ENCODE measurements around the gene TSPAN13. TPM values are rescaled to one million over a fixed set of nuclear protein-coding genes. Genes with fewer than 3 reads are reported as not detected.

The TSPAN13 gene
- total and polyA plus RNA-seq, 2 of the 8 experiments (the other 6 are each of a cell fraction or from before 2014, with no cell fraction given), result 15.3 to 28.1 TPM

DNA sequence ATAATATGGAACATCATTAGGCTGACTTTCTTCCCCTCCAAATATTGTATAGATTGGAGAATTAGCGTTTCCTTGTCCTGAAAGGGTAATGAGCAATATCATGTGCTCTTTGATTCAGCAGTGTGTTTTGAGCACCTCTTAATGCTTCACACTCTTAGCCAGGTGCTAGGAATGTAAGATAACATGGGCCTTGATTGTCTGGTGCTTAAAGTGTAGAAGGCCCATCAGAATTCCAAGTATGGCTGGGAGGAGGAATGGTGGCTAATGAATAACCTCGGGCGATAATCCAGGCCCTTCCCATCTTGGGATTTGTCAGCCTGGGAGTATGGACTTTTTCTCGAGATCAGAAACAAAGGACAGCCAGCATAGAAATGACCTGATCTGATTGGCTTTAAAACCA lies 8.6 kb downstream of the TSPAN13 start:
- H3K36me3 ChIP-seq (ENCODE audit: control insufficient read depth in 2 of 4, insufficient read depth in 4 of 4, low read length in 3 of 4), result no peaks in the 10 kb centered on the region
- H4K5ac ChIP-seq (ENCODE audit: insufficient read length, low read depth, low read length), result no peak overlapping the region
- H4K91ac ChIP-seq (replicated peaks; ENCODE audit: insufficient read length, low read length), result no peak overlapping the region
- no peak overlapping the region for H3K14ac ChIP-seq (ENCODE audit: insufficient read length)
- no peak overlapping the region for H3K56ac ChIP-seq (replicated peaks; ENCODE audit: insufficient read length, low read depth, low read length)
- H3K23ac ChIP-seq (ENCODE audit: insufficient read length), result no peak overlapping the region
- H2AK5ac ChIP-seq (ENCODE audit: low read depth, low read length), result no peak overlapping the region
- no peaks in the 10 kb centered on the region for H3K79me1 ChIP-seq (ENCODE audit: low read depth, low read length)
- no peaks in the 10 kb centered on the region for H3K9me3 ChIP-seq (ENCODE audit: insufficient read depth in 2 of 2, low read depth in 1 of 2, low read length in 1 of 2)
- H2BK20ac ChIP-seq (ENCODE audit: low read length), result no peak overlapping the region
- ChIA-PET CTCF (ENCODE audit: partially characterized antibody) (no interaction called here), POLR2A (ENCODE audit: partially characterized antibody) (no interaction called here)
- FAIRE-seq (no peak), DNase-seq (ENCODE audit: low read depth in 1 of 2, low spot score in 2 of 2) (no peak)
- no peak overlapping the region for H2BK5ac ChIP-seq (ENCODE audit: low read depth, low read length)
- H2AFZ ChIP-seq (ENCODE audit: low read length), result no peak overlapping the region
- no peak overlapping the region for H3K4me3 ChIP-seq (ENCODE audit: extremely low read depth in 1 of 4, insufficient read depth in 2 of 4, low read depth in 3 of 4, low read length in 4 of 4)
- no peak overlapping the region for H3K27ac ChIP-seq (ENCODE audit: low read depth, low read length)
- no peaks in the 10 kb centered on the region for H3K27me3 ChIP-seq (replicated peaks in 1 of 4; ENCODE audit: control insufficient read depth in 3 of 4, extremely low read depth in 1 of 4, insufficient read depth in 3 of 4, low read length in 3 of 4)
- no peak overlapping the region for H2BK15ac ChIP-seq (ENCODE audit: low read length)
- H4K8ac ChIP-seq (ENCODE audit: extremely low read depth, insufficient read depth, low read length), result no peak overlapping the region
- no peaks in the 10 kb centered on the region for H4K20me1 ChIP-seq (replicated peaks in 1 of 2; ENCODE audit: control insufficient read depth in 1 of 2, insufficient read depth in 2 of 2, low read length in 2 of 2)
- no peak overlapping the region for H2BK120ac ChIP-seq (replicated peaks; ENCODE audit: low read depth, low read length)
- H3K4me1 ChIP-seq (replicated peaks in 1 of 4; ENCODE audit: control insufficient read depth in 3 of 4, insufficient read depth in 4 of 4, low read length in 3 of 4), result peaks cover 0 to 4% (median 0%) of the 10 kb centered on the region in 4 experiments; a peak in 1 of 7 replicates
- H3K18ac ChIP-seq (ENCODE audit: extremely low read depth, low read length), result no peak overlapping the region
- H3K4ac ChIP-seq (replicated peaks; ENCODE audit: insufficient read length, low read depth, low read length), result no peak overlapping the region
- WGBS, 2 experiments (ENCODE audit: extremely low coverage in 1 of 2, insufficient coverage in 1 of 2, insufficient read length in 1 of 2, insufficient replicate concordance in 2 of 2, low coverage in 1 of 2, low lambda C conversion rate in 2 of 2, missing lambda C conversion rate in 1 of 2), result 93% methylated on average over 4 of the region's 4 CpGs; no CpG with 5 or more reads in 1 of the 2 experiments
- H3K4me2 ChIP-seq (ENCODE audit: insufficient read depth in 1 of 2, low read depth in 2 of 2, low read length in 2 of 2), result no peak overlapping the region
- H3K79me2 ChIP-seq (ENCODE audit: control insufficient read depth in 1 of 2, insufficient read depth in 2 of 2, low read length in 2 of 2), result peaks cover 0 to 33% of the 10 kb centered on the region in 2 experiments; a peak in 2 of 4 replicates
- H3K23me2 ChIP-seq (ENCODE audit: low read depth, low read length), result no peaks in the 10 kb centered on the region
- no peak overlapping the region for H2BK12ac ChIP-seq (ENCODE audit: low read depth, low read length)
- no peak overlapping the region for H3K9ac ChIP-seq (replicated peaks in 1 of 4; ENCODE audit: extremely low read depth in 1 of 4, low read depth in 3 of 4, low read length in 3 of 4)
- no peak for TF ChIP-seq NRF1 (IDR thresholded peaks at IDR 0.05; ENCODE audit: low read depth, low read length)
- TF ChIP-seq, protein P1, sequence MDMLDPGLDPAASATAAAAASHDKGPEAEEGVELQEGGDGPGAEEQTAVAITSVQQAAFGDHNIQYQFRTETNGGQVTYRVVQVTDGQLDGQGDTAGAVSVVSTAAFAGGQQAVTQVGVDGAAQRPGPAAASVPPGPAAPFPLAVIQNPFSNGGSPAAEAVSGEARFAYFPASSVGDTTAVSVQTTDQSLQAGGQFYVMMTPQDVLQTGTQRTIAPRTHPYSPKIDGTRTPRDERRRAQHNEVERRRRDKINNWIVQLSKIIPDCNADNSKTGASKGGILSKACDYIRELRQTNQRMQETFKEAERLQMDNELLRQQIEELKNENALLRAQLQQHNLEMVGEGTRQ (IDR thresholded peaks at IDR 0.05; ENCODE audit: low read length), result no peak
- TF ChIP-seq RAD21 (IDR thresholded peaks at IDR 0.05 in 1 of 2, conservative IDR thresholded peaks at IDR 0.05 in 1 of 2; ENCODE audit: low read depth in 2 of 2, low read length in 2 of 2), result no peak
- no peak for TF ChIP-seq BACH1 (IDR thresholded peaks at IDR 0.05; ENCODE audit: low read length)
- no peak for TF ChIP-seq POLR2A (IDR thresholded peaks at IDR 0.05; ENCODE audit: control extremely low read depth in 1 of 2, low read depth in 2 of 2, low read length in 2 of 2)
- TF ChIP-seq HDAC2 (IDR thresholded peaks at IDR 0.05; ENCODE audit: borderline replicate concordance in 1 of 2, low read depth in 2 of 2, low read length in 2 of 2), result no peak
- TF ChIP-seq RFX5 (IDR thresholded peaks at IDR 0.05; ENCODE audit: borderline replicate concordance, low read depth, low read length), result no peak
- no peak for TF ChIP-seq BRCA1 (IDR thresholded peaks at IDR 0.05; ENCODE audit: low read depth, low read length)
- TF ChIP-seq CBX5 (IDR thresholded peaks at IDR 0.05; ENCODE audit: low read depth, low read length), result no peak
- TF ChIP-seq EP300 (IDR thresholded peaks at IDR 0.05; ENCODE audit: borderline replicate concordance in 1 of 2, low read depth in 2 of 2, low read length in 2 of 2), result no peak
- TF ChIP-seq, protein P2, sequence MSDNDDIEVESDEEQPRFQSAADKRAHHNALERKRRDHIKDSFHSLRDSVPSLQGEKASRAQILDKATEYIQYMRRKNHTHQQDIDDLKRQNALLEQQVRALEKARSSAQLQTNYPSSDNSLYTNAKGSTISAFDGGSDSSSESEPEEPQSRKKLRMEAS (IDR thresholded peaks at IDR 0.05), result no peak
- TF ChIP-seq SRF (IDR thresholded peaks at IDR 0.05; ENCODE audit: low read depth, low read length), result no peak
- no peak for TF ChIP-seq RBBP5 (IDR thresholded peaks at IDR 0.05; ENCODE audit: borderline replicate concordance, low read depth, low read length)
